HG03378 (cell line): ENCODE results near the gene ZNF106.

ENCODE experiments used
- ATAC-seq: cut with Tn5 transposase; IDR thresholded peaks from one replicate; pipeline ENCODE4 v1.9.1; 2021; ENCODE audit warnings: mild to moderate bottlenecking, moderate library complexity; ENCODE audit not compliant: unreplicated experiment

Gene ZNF106

GRCh38 chr15:42373274-42373673 is 117.7 kb downstream of the ZNF106 start:
- ATAC-seq = no peak

- ATAC-seq = no peak
These were observed 119.8 kb downstream of the ZNF106 start for GRCh38 chr15:42371096-42371495.

- ATAC-seq = no peak
These were observed 122.8 kb downstream of the ZNF106 start for GRCh38 chr15:42368096-42368495.

GRCh38 chr15:42367041-42367440 is 123.9 kb downstream of the ZNF106 start:
- ATAC-seq = no peak

GRCh38 chr15:42365921-42366550 is 124.9 kb downstream of the ZNF106 start:
- no peak for ATAC-seq

DNA sequence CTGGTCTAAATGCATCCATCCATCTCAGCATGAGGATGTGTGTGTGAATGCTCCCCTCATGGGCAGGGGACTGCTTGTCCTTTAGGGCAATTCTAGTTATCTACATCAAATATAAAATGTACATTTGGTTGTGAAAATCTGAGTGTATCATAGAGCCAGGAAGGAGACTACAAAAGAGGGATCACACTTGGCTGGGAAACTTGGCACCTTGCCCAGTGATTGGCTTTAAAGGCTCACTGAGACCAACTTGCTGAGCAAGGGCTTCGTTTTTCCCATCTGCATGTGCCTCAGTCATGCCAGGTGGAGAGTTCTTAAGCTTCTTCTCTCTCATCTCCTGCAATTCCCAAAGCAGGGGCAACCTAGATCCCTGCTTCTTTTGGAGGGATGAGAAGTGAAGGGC is 126.4 kb downstream of the ZNF106 start:
- no peak for ATAC-seq

GRCh38 chr15:42363942-42364341 is 127.0 kb downstream of the ZNF106 start:
- no peak for ATAC-seq

DNA sequence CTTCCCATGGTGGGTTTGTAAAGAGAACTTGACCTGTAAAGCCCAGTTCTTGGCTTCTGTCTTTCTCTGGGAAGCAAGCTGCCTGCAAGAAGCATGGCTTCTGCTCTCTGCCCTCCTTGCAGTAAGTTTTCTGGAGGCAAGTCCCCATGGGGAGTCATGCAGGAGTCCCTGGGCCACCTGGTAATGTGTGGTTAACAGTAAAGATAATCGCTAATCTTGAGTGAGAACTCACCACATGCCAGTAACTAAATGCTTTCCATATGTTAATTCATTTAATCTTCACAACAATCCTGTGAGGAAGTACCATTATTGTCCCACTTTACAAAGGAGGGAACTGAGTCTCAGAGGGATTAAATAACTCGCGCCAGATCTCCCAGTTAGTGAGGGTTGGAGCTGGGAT is 127.5 kb downstream of the ZNF106 start:
- ATAC-seq = no peak
